AG09319 (cell line): ENCODE measurements around the gene FAM83D.
A peak's percentile ranks its signal among the peaks of the same experiment; 100 is the strongest.

ENCODE experiments used
- DNase-seq: peaks from one replicate; pipeline ENCODE4 v3.0.0-alpha.2; 2010; ENCODE audit warnings: low read depth; ENCODE audit errors: extremely low read depth
- CTCF ChIP-seq: IDR thresholded peaks from 2 replicates; pipeline ENCODE4 v1.5.1; 2011; ENCODE audit warnings: low read depth, mild to moderate bottlenecking, inconsistent platforms, low read length, moderate library complexity

The FAM83D gene

GRCh38 chr20:38926142-38926933, at the start of gene FAM83D:
FAM83D (plus strand) TSS chr20:38926417; CDS start chr20:38926443, 26 bp downstream.
- DNase-seq = peak; percentile 96
- no peak for TF ChIP-seq CTCF

DNA sequence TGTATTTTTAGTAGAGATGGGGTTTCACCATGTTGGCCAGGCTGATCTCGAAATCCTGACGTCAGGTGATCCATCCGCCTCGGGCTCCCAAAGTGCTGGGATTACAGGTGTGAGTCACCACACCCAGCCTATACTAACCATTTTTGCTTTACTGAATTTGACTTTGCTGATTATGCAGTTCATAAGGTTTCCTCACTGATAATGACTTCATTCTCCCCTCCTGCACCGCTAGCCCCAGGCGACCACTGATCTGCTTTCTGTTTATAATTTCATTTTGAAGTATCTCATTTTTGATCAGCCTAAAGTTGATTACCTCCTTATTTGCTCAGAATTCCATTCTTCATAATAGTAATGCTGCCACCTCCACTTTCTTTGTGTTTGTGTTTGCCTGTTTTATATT, 48.7 kb upstream of the FAM83D start:
- no peak for TF ChIP-seq CTCF
- no peak for DNase-seq

DNA sequence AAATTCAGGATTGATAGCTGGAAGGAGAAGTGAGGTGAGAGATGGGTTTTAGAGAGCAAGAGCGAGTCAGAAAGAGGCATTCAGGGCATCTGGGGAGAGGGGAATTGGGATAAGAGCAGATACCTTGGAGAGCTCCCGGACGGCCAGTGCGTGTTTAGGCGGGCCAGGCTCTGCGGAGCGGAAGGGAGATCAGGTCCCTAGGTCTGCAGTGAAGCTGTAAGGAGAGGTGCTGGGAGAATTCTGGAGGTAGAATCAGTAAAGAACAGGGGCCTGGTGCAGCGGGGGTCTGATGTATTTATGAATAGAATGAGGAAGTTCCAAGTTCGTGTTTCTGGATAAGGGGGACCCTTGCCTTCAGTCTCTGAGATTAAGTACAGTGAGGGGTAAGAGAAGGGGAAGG, 47.4 kb upstream of the FAM83D start:
- TF ChIP-seq CTCF = no peak
- no peak for DNase-seq

GRCh38 chr20:38880952-38881735, 45.1 kb upstream of the FAM83D start:
- no peak for DNase-seq
- no peak for TF ChIP-seq CTCF

- TF ChIP-seq CTCF = no peak
- no peak for DNase-seq
Observed at GRCh38 chr20:38881806-38882440, 44.3 kb upstream of the FAM83D start.

DNA sequence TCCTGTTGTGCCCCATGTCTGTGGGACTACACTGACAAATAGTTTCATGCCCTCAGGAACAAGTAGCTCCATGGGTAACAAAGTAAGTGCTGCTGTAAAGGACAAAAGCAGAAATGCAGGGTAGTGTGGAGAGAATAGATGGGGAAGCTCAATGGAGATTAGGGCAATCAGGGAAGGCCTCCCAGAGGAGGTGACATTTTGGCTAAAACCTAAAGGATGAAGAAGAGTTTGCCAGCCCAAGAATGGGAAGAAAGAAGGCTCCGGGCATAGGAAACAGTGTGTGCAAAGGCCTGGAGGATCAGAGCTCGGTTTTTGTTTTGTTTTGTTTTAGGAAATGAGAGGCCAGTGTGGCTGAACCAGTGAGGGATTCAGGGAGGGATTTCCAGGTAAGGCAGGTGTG, 43.6 kb upstream of the FAM83D start:
- no peak for TF ChIP-seq CTCF
- no peak for DNase-seq
